Body of pancreas (tissue), 4 donors: ENCODE data around the gene YWHAQ. TPM values are rescaled to one million over a fixed set of nuclear protein-coding genes. Genes with fewer than 3 reads are reported as not detected.
"Not testable (repeated sequence)": the region's sequence is repeated elsewhere in the genome, so short reads cannot be mapped to it uniquely, and the experiment has no call there.

Experiments used
- ATAC-seq: fragments of 150-250 bp; one replicate; pipeline ENCODE4 v1.9.1; 2016
- DNase-seq, 4 donors: peaks; one replicate each; pipeline ENCODE4 v3.0.0-alpha.2; 2019
- H3K27ac ChIP-seq, 4 donors: fragments of 200-600 bp; sonication (generic); 1 replicate in 3 of 4; 2 replicates in 1 of 4; pipeline versions ENCODE4 v1.5.1 to v1.6.1; 2016 to 2019; ENCODE audit warnings: mild to moderate bottlenecking in 1 of 4, mixed read lengths in 1 of 4, moderate library complexity in 1 of 4
- H3K27me3 ChIP-seq, 2 donors: fragments of 200-600 bp; sonication (generic); one replicate each; pipeline ENCODE4 v1.6.0; 2016; ENCODE audit warnings: mild to moderate bottlenecking in 1 of 2
- H3K36me3 ChIP-seq, 2 donors: fragments of 200-600 bp; sonication (generic); replicated peaks in 1 of 2; 2 replicates each; pipeline ENCODE4 v1.5.1; 2016; ENCODE audit warnings: low read depth in 2 of 2; ENCODE audit not compliant: insufficient read depth in 1 of 2
- H3K4me1 ChIP-seq: fragments of 200-600 bp; sonication (generic); one replicate; pipeline ENCODE4 v1.6.0; 2016
- H3K4me3 ChIP-seq, 2 donors: fragments of 200-600 bp; sonication (generic); 1 replicate in 1 of 2; 2 replicates in 1 of 2; pipeline ENCODE4 v1.5.1; 2016 to 2019
- H3K9me3 ChIP-seq, 3 donors: fragments of 200-600 bp; sonication (generic); 1 replicate in 2 of 3; 2 replicates in 1 of 3; pipeline ENCODE4 v1.5.1; 2016
- POLR2A ChIP-seq, 3 donors: fragments of 450-650 bp; IDR thresholded peaks; one replicate each; pipeline ENCODE4 v1.6.1; 2016; ENCODE audit warnings: antibody characterized with exemption in 3 of 3, mild to moderate bottlenecking in 2 of 3
- WGBS, 2 donors: methylation state at CpG; one replicate each; pipeline ENCODE4 v1.1.5; 2017; 5-methylcytosine and 5-hydroxymethylcytosine counted together
- intact Hi-C: fragments of 100-400 bp; cut with DNase I; formaldehyde crosslinking; loops from one replicate; pipeline ENCODE4 v1.15.1; 2023
- total RNA-seq, 2 donors: library from RNA; depleted of rRNA; stranded (reverse); fragments of >200 nt; gene quantifications; one replicate each; pipeline ENCODE4 v1.1.0, GENCODE V29; 2016
- TF ChIP-seq, protein P1 (sequence below), 7 experiments: fragments of 450-650 bp in 4 of 7; fragments of 200-600 bp in 3 of 7; sonication (generic) in 3 of 7; IDR thresholded peaks; one replicate each; pipeline ENCODE4 v1.5.1; 2016 to 2019; ENCODE audit warnings: antibody characterized with exemption in 7 of 7

Gene YWHAQ
- total RNA-seq, 2 donors from 2014 or later: 69.2 to 132 TPM

DNA sequence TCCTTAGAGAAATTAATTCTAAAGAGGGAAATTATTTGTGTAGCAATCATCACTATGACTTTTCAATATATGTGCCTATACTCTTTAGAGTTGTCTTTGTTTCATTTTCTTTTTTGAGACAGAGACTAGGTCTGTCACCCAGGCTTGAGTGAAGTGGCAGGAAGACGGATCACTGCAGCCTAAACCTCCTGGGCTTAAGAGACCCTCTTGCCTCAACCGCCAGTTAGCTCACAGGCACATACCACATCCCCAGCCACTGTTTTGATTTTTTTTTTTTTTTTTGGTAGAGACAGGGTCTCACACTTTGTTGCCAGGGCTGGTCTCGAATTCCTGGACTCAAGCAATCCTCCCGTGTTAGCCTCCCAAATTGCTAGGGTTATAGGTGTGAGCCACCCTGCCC lies 12.4 kb downstream of the YWHAQ start:
- H3K4me1 ChIP-seq: peaks cover 62% of the 10 kb centered on the region
- H3K36me3 ChIP-seq: no peaks in the 10 kb centered on the region
- DNase-seq (no peak), ATAC-seq (no peak)
- no peaks in the 10 kb centered on the region for H3K27me3 ChIP-seq
- 92 to 93% methylated on average over 4 of the region's 4 CpGs for WGBS, 2 donors
- intact Hi-C loops: no loop called here
- no peaks in the 10 kb centered on the region for H3K9me3 ChIP-seq
- H3K27ac ChIP-seq: no peak overlapping the region
- no peak overlapping the region for H3K4me3 ChIP-seq
- no peak for TF ChIP-seq POLR2A (IDR thresholded peaks at IDR 0.05)
- TF ChIP-seq, protein P1, sequence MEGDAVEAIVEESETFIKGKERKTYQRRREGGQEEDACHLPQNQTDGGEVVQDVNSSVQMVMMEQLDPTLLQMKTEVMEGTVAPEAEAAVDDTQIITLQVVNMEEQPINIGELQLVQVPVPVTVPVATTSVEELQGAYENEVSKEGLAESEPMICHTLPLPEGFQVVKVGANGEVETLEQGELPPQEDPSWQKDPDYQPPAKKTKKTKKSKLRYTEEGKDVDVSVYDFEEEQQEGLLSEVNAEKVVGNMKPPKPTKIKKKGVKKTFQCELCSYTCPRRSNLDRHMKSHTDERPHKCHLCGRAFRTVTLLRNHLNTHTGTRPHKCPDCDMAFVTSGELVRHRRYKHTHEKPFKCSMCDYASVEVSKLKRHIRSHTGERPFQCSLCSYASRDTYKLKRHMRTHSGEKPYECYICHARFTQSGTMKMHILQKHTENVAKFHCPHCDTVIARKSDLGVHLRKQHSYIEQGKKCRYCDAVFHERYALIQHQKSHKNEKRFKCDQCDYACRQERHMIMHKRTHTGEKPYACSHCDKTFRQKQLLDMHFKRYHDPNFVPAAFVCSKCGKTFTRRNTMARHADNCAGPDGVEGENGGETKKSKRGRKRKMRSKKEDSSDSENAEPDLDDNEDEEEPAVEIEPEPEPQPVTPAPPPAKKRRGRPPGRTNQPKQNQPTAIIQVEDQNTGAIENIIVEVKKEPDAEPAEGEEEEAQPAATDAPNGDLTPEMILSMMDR (IDR thresholded peaks at IDR 0.05): no peak

DNA sequence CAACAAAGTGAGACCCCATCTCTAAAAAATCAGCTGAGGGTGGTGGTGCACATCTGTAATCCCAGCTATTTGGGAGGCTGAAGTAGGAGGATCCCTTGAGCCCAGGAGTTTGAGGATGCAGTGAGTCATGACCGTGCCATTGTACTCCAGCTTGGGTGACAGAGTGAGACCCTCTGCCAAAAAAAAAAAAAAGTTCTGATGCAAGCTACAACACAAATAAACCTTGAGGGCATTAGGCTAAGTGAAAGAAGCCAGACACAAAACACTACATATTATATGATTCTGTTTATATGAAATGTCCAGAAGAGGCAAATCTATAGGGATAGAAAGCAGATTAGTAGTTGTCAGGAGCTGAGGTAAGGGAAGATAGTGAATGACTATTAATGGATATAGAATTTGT lies 13.0 kb downstream of the YWHAQ start:
- WGBS, 2 donors: 83 to 100% methylated on average over 1 of the region's 1 CpG
- Histone ChIP-seq H3K4me1 (peaks cover 62% of the 10 kb centered on the region), H3K4me3 (no peak overlapping the region), H3K9me3 (no peaks in the 10 kb centered on the region), H3K27me3 (no peaks in the 10 kb centered on the region), H3K27ac (no peak overlapping the region), H3K36me3 (no peaks in the 10 kb centered on the region)
- intact Hi-C loops: no loop called here
- no peak for ATAC-seq
- DNase-seq: no peak
- TF ChIP-seq, protein P1 (IDR thresholded peaks at IDR 0.05): no peak
- no peak for TF ChIP-seq POLR2A (IDR thresholded peaks at IDR 0.05)

DNA sequence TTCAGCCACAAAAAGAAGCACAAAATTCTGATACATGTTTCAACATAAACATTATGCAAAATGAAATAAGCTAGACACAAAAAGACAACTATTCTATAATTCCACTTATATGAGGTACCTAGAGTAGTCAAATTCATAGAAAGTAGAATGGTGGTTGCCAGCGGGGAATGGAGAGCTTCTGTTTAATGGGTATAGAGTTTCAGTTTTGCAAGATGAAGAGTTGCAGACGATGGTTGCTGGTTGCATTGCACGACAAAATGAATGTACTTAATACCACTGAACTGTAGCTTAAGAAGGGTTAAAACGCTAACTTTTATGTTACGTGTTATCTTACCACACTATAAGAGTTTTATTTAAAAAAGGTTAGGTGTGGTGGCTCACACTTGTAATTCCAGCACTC lies 13.5 kb downstream of the YWHAQ start:
- Histone ChIP-seq H3K36me3 (no peaks in the 10 kb centered on the region), H3K4me3 (no peak overlapping the region), H3K27me3 (no peaks in the 10 kb centered on the region), H3K27ac (no peak overlapping the region), H3K4me1 (peaks cover 66% of the 10 kb centered on the region), H3K9me3 (no peaks in the 10 kb centered on the region)
- DNase-seq (no peak), ATAC-seq (no peak)
- 95 to 99% methylated on average over 5 of the region's 5 CpGs for WGBS, 2 donors
- intact Hi-C loops: no loop called here
- TF ChIP-seq, protein P1 (IDR thresholded peaks at IDR 0.05): no peak
- no peak for TF ChIP-seq POLR2A (IDR thresholded peaks at IDR 0.05)

DNA sequence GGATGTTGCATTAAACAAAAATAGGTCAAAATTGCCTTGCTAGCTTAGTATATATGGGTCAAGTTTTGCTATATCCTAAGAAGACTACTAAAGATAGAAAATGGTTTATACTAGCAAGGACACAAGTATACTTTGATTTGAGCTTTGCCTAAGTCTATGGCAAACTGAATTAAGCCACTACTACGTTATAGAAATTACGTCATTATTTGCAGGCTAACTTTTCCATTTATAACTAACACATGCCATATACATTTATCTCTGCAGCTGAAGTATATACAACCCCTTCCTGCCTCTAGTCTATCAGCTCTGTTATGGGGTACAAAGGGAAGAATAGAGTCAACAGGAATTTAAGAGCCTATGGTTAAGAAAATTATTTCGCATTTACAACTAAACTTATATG lies 16.2 kb downstream of the YWHAQ start:
- no peaks in the 10 kb centered on the region for H3K27me3 ChIP-seq
- no peak overlapping the region for H3K27ac ChIP-seq
- no peak for TF ChIP-seq POLR2A (IDR thresholded peaks at IDR 0.05)
- TF ChIP-seq, protein P1 (IDR thresholded peaks at IDR 0.05): no peak
- DNase-seq (no peak), ATAC-seq (no peak)
- 87 to 90% methylated on average over 3 of the region's 3 CpGs for WGBS, 2 donors
- peaks cover 53% of the 10 kb centered on the region for H3K4me1 ChIP-seq
- H3K4me3 ChIP-seq: no peak overlapping the region
- intact Hi-C loops: no loop called here
- no peaks in the 10 kb centered on the region for H3K9me3 ChIP-seq
- no peaks in the 10 kb centered on the region for H3K36me3 ChIP-seq

DNA sequence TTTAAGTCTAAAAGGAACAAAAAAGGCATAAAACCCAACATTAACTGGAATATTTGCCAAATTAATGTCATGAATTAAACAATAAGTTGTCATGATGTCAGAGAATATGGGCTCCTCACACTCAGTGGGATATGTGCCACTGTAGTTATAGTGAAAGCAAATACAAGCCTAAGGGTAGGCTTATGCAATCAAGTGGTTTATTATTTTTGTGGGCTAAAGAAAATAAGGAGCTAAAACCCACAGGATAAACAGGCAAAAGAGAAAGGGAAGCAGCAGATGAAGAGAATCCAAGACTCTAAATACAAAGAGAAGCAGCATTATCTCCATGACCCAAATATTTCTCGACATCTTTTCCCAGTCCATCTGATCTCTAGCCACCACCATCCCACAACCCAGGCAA lies 17.5 kb downstream of the YWHAQ start:
- H3K27me3 ChIP-seq: no peaks in the 10 kb centered on the region
- DNase-seq (no peak), ATAC-seq (no peak)
- WGBS, 2 donors: 74 to 75% methylated on average over 1 of the region's 1 CpG
- H3K4me3 ChIP-seq: no peak overlapping the region
- intact Hi-C loops: no loop called here
- H3K4me1 ChIP-seq: peaks cover 53% of the 10 kb centered on the region
- H3K27ac ChIP-seq: no peak overlapping the region
- no peak for TF ChIP-seq POLR2A (IDR thresholded peaks at IDR 0.05)
- TF ChIP-seq, protein P1 (IDR thresholded peaks at IDR 0.05): no peak
- H3K9me3 ChIP-seq: no peaks in the 10 kb centered on the region
- H3K36me3 ChIP-seq: no peaks in the 10 kb centered on the region

DNA sequence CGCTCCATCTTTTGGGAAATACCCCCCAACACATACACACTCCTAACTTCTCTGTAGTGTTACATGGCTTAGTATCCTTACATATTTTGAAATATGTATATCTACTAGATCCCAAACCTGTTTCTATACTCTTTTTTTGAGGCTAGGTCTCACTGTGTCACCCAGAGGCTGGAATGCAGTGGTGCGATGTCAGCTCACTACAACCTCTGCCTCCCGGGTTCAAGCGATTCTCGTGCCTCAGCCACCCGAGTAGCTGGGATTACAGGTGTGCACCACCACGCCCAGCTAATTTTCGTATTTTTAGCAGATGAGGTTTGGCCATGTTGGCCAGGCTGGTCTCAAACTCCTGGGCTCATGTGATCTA lies 19.3 kb downstream of the YWHAQ start:
- H3K27me3 ChIP-seq, H3K27ac ChIP-seq, H3K36me3 ChIP-seq, H3K4me3 ChIP-seq, intact Hi-C loops, H3K9me3 ChIP-seq, ATAC-seq, DNase-seq: not testable (repeated sequence)
- peaks cover 63% of the 10 kb centered on the region for H3K4me1 ChIP-seq
- 93 to 95% methylated on average over 8 of the region's 8 CpGs for WGBS, 2 donors
